Stimulated activated naive CD4-positive, alpha-beta T cell treated with Interleukin-2 at 50 U/mL for 16 hours (primary cell): ENCODE data around the gene GOSR1.
"Not testable (repeated sequence)": the region's sequence is repeated elsewhere in the genome, so short reads cannot be mapped to it uniquely, and the experiment has no call there.

Experiments used
- DNase-seq: peaks from one replicate; lab custom pipeline; 2025; lab: John Stamatoyannopoulos, UW

The GOSR1 gene

GRCh38 chr17:30545024-30545423, 67.8 kb downstream of the GOSR1 start:
- DNase-seq = no peak

GRCh38 chr17:30547778-30548573, 70.8 kb downstream of the GOSR1 start:
- DNase-seq = no peak

- DNase-seq = not testable (repeated sequence)
Measured at GRCh38 chr17:30549181-30549580, 72.0 kb downstream of the GOSR1 start.

- DNase-seq = no peak
Measured at GRCh38 chr17:30549864-30550511, 72.8 kb downstream of the GOSR1 start.

- no peak for DNase-seq
Measured at GRCh38 chr17:30550512-30551273, 73.5 kb downstream of the GOSR1 start.

GRCh38 chr17:30551274-30551995, 74.2 kb downstream of the GOSR1 start:
- DNase-seq = not testable (repeated sequence)

- no peak for DNase-seq
Measured at GRCh38 chr17:30551996-30552339, 74.8 kb downstream of the GOSR1 start.

- no peak for DNase-seq
Measured at GRCh38 chr17:30552994-30553566, 75.9 kb downstream of the GOSR1 start.

- DNase-seq = not testable (repeated sequence)
Measured at GRCh38 chr17:30553823-30554440, 76.7 kb downstream of the GOSR1 start.

GRCh38 chr17:30554839-30555751, 77.9 kb downstream of the GOSR1 start:
- no peak for DNase-seq

GRCh38 chr17:30555942-30556341, 78.7 kb downstream of the GOSR1 start:
- no peak for DNase-seq

- no peak for DNase-seq
Measured at GRCh38 chr17:30556374-30557332, 79.4 kb downstream of the GOSR1 start.

- DNase-seq = no peak
Measured at GRCh38 chr17:30557916-30558685, 80.9 kb downstream of the GOSR1 start.

- no peak for DNase-seq
Measured at GRCh38 chr17:30558686-30559545, 81.7 kb downstream of the GOSR1 start.

GRCh38 chr17:30559656-30560055, 82.4 kb downstream of the GOSR1 start:
- DNase-seq = no peak

- not testable (repeated sequence) for DNase-seq
Measured at GRCh38 chr17:30560117-30561026, 83.2 kb downstream of the GOSR1 start.
